GM10266 (cell line): ENCODE results near the gene POC1A.

Experiments
- DNase-seq: peaks from one replicate; pipeline ENCODE4 v3.0.0; 2012; ENCODE audit errors: extremely low spot score
- TF ChIP-seq, protein P1 (sequence below): IDR thresholded peaks from 2 replicates; pipeline ENCODE4 v1.5.1; 2012; ENCODE audit warnings: mild to moderate bottlenecking, low read depth; ENCODE audit not compliant: control insufficient read depth, insufficient read depth; ENCODE audit errors: missing control alignments

The POC1A gene

DNA sequence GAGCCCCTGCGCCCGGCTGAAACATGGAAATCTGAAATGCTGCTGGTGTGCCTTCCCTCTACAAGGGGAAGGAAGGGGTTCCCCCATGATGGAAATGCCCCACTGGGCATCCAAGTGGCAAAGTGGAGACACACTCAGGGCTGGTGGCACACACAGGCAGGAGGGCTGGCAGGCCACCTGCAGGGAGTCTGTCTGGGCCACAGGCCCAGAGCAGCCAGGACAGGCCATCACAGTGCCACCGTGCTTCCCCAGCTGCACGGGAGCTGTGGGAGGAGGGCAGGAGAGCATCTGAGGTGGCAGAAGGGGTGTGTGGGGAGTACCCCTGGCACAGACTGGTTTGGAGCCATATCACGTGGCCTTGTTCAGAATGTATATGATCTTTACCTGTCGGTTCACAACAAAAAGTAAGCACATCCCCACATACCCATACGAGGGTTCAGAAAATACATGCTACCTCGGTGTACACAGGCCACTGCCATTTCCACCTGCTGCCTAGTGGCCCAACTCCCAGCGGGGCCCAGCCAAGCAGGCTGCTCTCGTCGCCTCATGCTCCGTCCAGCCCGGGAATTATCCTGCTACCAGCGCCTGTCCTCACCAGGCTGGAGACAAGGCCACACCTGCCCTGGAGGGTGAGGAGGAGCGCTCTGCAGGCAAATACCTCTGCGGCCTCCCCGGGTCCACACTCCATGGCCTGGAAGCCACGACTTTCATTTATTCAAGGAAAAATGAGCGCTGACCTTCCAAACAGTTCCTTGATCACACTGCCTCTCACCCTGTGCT lies 75.3 kb downstream of the POC1A start:
- TF ChIP-seq, protein P1, sequence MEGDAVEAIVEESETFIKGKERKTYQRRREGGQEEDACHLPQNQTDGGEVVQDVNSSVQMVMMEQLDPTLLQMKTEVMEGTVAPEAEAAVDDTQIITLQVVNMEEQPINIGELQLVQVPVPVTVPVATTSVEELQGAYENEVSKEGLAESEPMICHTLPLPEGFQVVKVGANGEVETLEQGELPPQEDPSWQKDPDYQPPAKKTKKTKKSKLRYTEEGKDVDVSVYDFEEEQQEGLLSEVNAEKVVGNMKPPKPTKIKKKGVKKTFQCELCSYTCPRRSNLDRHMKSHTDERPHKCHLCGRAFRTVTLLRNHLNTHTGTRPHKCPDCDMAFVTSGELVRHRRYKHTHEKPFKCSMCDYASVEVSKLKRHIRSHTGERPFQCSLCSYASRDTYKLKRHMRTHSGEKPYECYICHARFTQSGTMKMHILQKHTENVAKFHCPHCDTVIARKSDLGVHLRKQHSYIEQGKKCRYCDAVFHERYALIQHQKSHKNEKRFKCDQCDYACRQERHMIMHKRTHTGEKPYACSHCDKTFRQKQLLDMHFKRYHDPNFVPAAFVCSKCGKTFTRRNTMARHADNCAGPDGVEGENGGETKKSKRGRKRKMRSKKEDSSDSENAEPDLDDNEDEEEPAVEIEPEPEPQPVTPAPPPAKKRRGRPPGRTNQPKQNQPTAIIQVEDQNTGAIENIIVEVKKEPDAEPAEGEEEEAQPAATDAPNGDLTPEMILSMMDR, result no peak
- no peak for DNase-seq

DNA sequence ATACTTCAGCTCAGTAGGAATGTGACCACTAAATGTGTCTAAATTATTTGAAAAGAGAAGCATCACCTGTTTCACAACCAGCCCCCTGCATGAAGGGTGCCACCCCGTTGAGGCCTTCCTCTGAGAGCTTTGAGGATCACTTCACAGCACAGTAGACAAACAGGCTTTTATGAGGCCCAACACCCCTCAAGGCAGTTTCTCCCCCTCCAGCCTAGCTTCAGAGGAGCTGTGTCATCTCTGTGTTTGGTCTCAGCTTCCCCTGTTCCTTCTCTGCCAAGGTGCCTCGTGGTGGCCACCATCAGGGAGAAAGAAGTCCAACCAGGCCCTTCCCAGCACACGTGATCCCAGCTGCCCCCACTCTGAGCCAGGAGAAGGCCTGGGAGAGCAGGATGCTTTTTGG lies 76.3 kb downstream of the POC1A start:
- TF ChIP-seq, protein P1, result no peak
- DNase-seq, result no peak

GRCh38 chr3:52076896-52077780 lies 77.1 kb downstream of the POC1A start:
- TF ChIP-seq, protein P1, result no peak
- DNase-seq, result no peak

- TF ChIP-seq, protein P1, result no peak
Measured at GRCh38 chr3:52073490-52073889, 80.7 kb downstream of the POC1A start.

GRCh38 chr3:52072471-52072870 lies 81.8 kb downstream of the POC1A start:
- TF ChIP-seq, protein P1, result no peak
- DNase-seq, result no peak

More at GRCh38 chr3:52073490-52073889, 80.7 kb downstream of the POC1A start:
- no peak for DNase-seq

GRCh38 chr3:52072020-52072419 lies 82.2 kb downstream of the POC1A start:
- DNase-seq, result no peak
- TF ChIP-seq, protein P1, result no peak
